PFSK-1 (cell line): ENCODE results near the gene LRPAP1.

ENCODE experiments used
- FOXP2 ChIP-seq: optimal IDR thresholded peaks from 2 replicates; pipeline ENCODE3; 2011; ENCODE audit warnings: borderline replicate concordance, control low read depth, inconsistent platforms; ENCODE audit not compliant: insufficient read depth; ENCODE audit errors: extremely low read length, extremely low read depth
- POLR2AphosphoS5 ChIP-seq: IDR thresholded peaks from 2 replicates; pipeline ENCODE4 v1.6.1; 2012; ENCODE audit warnings: low read depth, mild to moderate bottlenecking, control low read depth, low read length, moderate library complexity
- SIN3A ChIP-seq: IDR thresholded peaks from 2 replicates; pipeline ENCODE4 v1.6.1; 2012; ENCODE audit warnings: mild to moderate bottlenecking, low read length, moderate library complexity, borderline replicate concordance; ENCODE audit not compliant: insufficient read depth
- TAF1 ChIP-seq: IDR thresholded peaks from 2 replicates; pipeline ENCODE4 v1.6.1; 2012; ENCODE audit warnings: low read length, control low read depth, borderline replicate concordance; ENCODE audit not compliant: insufficient read depth
- TF ChIP-seq, protein P1 (sequence below), 2 experiments: IDR thresholded peaks; 2 replicates each; pipeline versions ENCODE4 v1.6.1 to v1.8.0; 2011 to 2012; ENCODE audit warnings: low read depth in 2 of 2, low read length in 2 of 2, control low read depth in 1 of 2, inconsistent platforms in 1 of 2, mild to moderate bottlenecking in 1 of 2, moderate library complexity in 1 of 2; ENCODE audit not compliant: insufficient read depth in 1 of 2

Gene LRPAP1

DNA sequence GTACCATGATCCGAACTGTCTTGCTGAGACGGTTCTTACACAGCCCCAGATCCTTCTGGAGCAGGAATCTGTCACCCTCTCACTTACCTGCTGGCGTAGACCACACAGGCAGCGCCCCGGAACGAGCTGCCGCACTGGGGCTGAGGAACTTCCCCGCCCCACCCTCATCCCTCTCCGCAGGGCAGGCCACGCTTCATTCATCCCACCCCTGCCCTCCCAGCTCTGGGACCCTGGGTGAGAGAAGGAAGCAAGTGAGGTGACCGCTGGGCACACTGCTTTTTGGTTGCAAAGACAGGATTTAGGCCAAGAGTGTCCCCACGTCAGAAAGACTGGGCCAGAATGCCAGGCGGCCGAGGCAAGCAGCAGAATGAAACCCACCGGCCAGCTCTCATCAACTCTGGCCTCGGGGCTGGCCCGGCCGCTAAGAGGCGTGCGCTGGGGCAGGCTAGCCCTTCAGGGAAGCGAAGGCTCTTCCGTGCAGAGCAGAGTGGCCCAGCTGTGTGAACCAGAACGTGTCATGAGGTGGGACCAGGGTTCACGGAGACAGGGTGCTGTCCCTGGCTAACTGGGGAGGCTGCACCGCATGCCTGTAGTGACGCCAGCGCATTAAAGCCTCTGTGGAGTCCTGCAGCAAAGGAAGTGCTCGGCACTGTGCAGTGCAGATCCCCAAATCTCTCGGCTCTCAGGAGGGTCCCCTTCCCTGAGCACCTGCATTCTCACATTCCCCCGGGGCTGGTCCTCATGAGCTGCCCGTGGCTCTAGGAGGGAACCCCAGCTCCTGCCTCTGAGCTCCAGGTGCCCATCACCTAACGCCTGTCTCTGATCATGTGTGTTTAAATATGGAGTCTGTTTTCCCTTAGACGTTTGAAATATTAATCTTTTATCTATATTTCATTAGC lies 6.4 kb downstream of the LRPAP1 start:
- TF ChIP-seq FOXP2 (no peak), TAF1 (no peak), SIN3A (no peak), POLR2AphosphoS5 (no peak)
- TF ChIP-seq, protein P1, sequence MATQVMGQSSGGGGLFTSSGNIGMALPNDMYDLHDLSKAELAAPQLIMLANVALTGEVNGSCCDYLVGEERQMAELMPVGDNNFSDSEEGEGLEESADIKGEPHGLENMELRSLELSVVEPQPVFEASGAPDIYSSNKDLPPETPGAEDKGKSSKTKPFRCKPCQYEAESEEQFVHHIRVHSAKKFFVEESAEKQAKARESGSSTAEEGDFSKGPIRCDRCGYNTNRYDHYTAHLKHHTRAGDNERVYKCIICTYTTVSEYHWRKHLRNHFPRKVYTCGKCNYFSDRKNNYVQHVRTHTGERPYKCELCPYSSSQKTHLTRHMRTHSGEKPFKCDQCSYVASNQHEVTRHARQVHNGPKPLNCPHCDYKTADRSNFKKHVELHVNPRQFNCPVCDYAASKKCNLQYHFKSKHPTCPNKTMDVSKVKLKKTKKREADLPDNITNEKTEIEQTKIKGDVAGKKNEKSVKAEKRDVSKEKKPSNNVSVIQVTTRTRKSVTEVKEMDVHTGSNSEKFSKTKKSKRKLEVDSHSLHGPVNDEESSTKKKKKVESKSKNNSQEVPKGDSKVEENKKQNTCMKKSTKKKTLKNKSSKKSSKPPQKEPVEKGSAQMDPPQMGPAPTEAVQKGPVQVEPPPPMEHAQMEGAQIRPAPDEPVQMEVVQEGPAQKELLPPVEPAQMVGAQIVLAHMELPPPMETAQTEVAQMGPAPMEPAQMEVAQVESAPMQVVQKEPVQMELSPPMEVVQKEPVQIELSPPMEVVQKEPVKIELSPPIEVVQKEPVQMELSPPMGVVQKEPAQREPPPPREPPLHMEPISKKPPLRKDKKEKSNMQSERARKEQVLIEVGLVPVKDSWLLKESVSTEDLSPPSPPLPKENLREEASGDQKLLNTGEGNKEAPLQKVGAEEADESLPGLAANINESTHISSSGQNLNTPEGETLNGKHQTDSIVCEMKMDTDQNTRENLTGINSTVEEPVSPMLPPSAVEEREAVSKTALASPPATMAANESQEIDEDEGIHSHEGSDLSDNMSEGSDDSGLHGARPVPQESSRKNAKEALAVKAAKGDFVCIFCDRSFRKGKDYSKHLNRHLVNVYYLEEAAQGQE (IDR thresholded peaks at IDR 0.05; ENCODE audit: insufficient read depth in 1 of 2, low read depth in 2 of 2, low read length in 2 of 2) = no peak

DNA sequence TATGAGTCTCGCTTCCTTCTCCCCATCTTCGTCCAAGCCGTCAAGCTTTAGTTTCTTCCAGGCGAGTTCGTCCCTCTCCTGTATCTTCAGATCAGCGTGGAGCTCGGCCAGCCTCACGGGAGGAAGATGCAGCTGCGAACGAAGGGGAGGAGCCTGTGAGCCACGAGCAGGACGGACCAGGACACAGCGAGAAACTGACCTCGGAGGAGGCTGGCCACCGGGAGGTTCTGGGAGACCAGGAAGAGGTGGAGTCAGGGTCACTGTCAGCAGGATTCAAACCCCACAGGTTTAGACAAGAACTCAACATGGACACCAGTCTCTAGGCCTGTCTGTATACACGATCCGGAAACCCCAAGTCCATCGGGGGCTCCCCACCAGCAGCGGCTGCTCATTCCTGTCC lies 7.3 kb downstream of the LRPAP1 start:
- TF ChIP-seq, protein P1 (IDR thresholded peaks at IDR 0.05; ENCODE audit: insufficient read depth in 1 of 2, low read depth in 2 of 2, low read length in 2 of 2) = no peak
- TF ChIP-seq TAF1 = no peak
- no peak for TF ChIP-seq POLR2AphosphoS5
- TF ChIP-seq FOXP2 = no peak
- no peak for TF ChIP-seq SIN3A

DNA sequence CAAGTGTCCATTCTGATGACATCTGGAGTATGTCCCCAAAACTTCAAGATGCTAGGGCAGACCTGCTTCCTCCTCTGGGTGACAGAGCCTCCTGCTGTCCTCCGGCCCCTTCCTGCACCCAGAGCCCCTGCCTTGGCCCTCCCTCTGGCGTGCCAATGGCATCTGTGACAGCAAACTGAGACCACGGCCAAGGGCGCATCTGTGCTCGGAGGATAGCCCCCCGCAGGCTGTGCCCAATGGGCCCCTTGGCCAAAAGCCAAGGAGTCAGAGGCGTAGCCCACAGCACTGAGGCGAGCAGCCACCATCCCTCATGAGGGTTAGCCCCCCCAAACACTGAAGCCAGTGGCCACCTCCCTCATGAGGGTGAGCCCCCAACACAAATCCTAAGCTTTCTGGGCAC lies 7.9 kb downstream of the LRPAP1 start:
- TF ChIP-seq FOXP2 (no peak), POLR2AphosphoS5 (no peak), SIN3A (no peak), TAF1 (no peak)
- TF ChIP-seq, protein P1 (IDR thresholded peaks at IDR 0.05; ENCODE audit: insufficient read depth in 1 of 2, low read depth in 2 of 2, low read length in 2 of 2) = no peak

DNA sequence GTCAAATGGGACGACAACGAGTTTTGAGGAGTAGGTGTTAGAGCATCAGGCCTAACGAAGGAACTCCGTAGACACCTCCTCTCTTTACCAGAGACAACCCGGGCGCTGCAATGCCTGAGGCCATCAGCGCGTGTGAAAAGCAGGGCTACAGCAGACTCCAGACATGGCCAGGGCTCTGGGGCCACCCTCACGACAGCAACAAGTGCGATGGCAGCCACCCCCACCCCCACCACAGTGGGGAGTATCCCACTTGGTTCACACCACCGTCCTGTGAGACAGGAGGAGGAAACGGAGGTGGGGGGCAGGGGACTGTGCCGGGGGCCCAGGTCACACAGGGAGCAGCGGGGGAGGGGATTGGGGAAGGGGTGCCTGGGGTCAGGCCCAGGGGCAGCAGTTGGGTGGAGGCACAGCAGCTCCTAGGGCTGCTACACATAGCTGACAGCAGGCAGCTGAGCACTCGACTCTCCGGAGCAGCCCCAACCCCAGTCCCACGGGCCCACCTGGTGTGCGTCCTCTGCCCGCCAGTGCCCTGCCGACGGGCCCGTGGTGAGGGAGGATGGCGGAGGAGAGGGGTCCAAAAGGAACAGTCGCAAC lies 8.5 kb downstream of the LRPAP1 start:
- TF ChIP-seq POLR2AphosphoS5 = no peak
- no peak for TF ChIP-seq FOXP2
- no peak for TF ChIP-seq TAF1

DNA sequence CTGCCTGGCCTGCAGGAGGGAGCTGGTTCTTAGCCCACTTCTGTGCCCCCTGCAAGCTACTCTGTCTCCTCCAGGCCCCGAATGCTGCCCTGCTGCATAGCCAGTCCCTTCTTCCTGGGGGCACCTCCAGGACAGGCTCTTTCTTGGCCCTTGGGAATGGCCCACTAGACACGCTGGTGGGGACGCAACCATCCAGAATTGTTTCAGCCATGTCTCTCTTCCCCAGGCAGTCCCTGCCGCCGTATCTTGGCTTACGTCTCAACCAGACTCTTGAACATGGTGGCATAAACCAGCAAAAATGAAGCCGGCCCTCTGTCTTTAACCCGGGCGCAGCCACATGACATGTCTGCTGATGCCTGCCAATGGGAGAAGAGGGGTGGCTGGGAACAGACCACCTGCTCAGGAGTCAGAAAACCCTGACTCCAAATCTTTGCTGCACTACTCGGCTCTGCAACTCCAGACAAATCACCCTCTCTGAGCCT lies 9.0 kb downstream of the LRPAP1 start:
- TF ChIP-seq, protein P1 (IDR thresholded peaks at IDR 0.05; ENCODE audit: insufficient read depth in 1 of 2, low read depth in 2 of 2, low read length in 2 of 2) = no peak
